ENCODE data around the gene NXPH2.

- TF ChIP-seq CTCF (IDR thresholded peaks at IDR 0.05) (no peak), POLR2AphosphoS5 (IDR thresholded peaks at IDR 0.05) (no peak)
Observed at GRCh38 chr2:138654146-138654545, 126.0 kb downstream of the NXPH2 start.
